IMR-90 (cell line): ENCODE results near the gene CEP128. TPM values are rescaled to one million over a fixed set of nuclear protein-coding genes. Genes with fewer than 3 reads are reported as not detected.

Source experiments
- ATAC-seq: fragments of 200-7000 bp; cut with Tn5 transposase; 2 replicates; pipeline ENCODE4 v1.9.1; 2020; ENCODE audit warnings: low read depth, mild to moderate bottlenecking, moderate library complexity
- BruUV-seq: library from RNA; stranded (reverse); fragments of 400-500 nt; replicated peaks from 2 replicates; lab custom pipeline; 2021; lab: Mats Ljungman, UMichigan
- CTCF ChIA-PET: fragments of 300-600 bp; formaldehyde crosslinking; extraction: SDS; loops from one replicate; lab custom pipeline; 2021; ENCODE audit warnings: antibody characterized with exemption; lab: Yijun Ruan, JAX
- POLR2A ChIA-PET: fragments of 300-600 bp; sonication (Branson Sonifier 250); formaldehyde crosslinking; loops from one replicate; lab custom pipeline; 2022; ENCODE audit warnings: antibody characterized with exemption; ENCODE audit not compliant: unreplicated experiment; lab: Charles Lee
- DNase-seq: peaks from one replicate; pipeline ENCODE4 v3.0.0; 2013
- H2AFZ ChIP-seq: replicated peaks from 2 replicates; pipeline ENCODE3; 2013; ENCODE audit warnings: low read length, mild to moderate bottlenecking; ENCODE audit not compliant: poor library complexity
- H2AK5ac ChIP-seq: 2 replicates; pipeline ENCODE4 v1.6.1; 2013; ENCODE audit warnings: low read depth, low read length, inconsistent platforms
- H2AK9ac ChIP-seq: replicated peaks from 2 replicates; pipeline ENCODE3; 2013; ENCODE audit warnings: mild to moderate bottlenecking, low read depth, low read length, moderate library complexity; ENCODE audit not compliant: poor library complexity
- H2BK120ac ChIP-seq: 2 replicates; pipeline ENCODE4 v1.6.1; 2013; ENCODE audit warnings: low read depth, low read length, inconsistent platforms
- H2BK15ac ChIP-seq: 3 replicates; pipeline ENCODE4 v1.6.1; 2013; ENCODE audit warnings: low read depth, low read length, inconsistent platforms
- H2BK20ac ChIP-seq: 2 replicates; pipeline ENCODE4 v1.6.1; 2013; ENCODE audit warnings: low read depth, mild to moderate bottlenecking, inconsistent platforms, low read length, moderate library complexity
- H2BK5ac ChIP-seq: 2 replicates; pipeline ENCODE4 v1.6.1; 2013; ENCODE audit warnings: mild to moderate bottlenecking, low read depth, low read length, inconsistent platforms; ENCODE audit not compliant: poor library complexity, severe bottlenecking
- H3K14ac ChIP-seq: replicated peaks from 2 replicates; pipeline ENCODE4 v1.6.1; 2013; ENCODE audit warnings: low read depth, low read length, inconsistent platforms
- H3K18ac ChIP-seq: 2 replicates; pipeline ENCODE4 v1.6.1; 2013; ENCODE audit warnings: low read depth, low read length, control low read depth
- H3K23ac ChIP-seq: 2 replicates; pipeline ENCODE4 v1.6.1; 2013; ENCODE audit warnings: low read depth, low read length, inconsistent platforms
- H3K27ac ChIP-seq: 2 replicates; pipeline ENCODE4 v1.5.1; 2013; ENCODE audit warnings: mild to moderate bottlenecking, control low read depth, low read length; ENCODE audit not compliant: insufficient read depth
- H3K27me3 ChIP-seq: 2 replicates; pipeline ENCODE4 v1.6.1; 2013; ENCODE audit warnings: low read length; ENCODE audit not compliant: control insufficient read depth, insufficient read depth
- H3K36me3 ChIP-seq: 2 replicates; pipeline ENCODE4 v1.6.1; 2013; ENCODE audit warnings: low read length, mixed read lengths; ENCODE audit not compliant: control insufficient read depth, insufficient read depth
- H3K4ac ChIP-seq: 2 replicates; pipeline ENCODE4 v1.6.1; 2013; ENCODE audit warnings: low read depth, low read length, inconsistent platforms
- H3K4me1 ChIP-seq: 2 replicates; pipeline ENCODE4 v1.6.1; 2013; ENCODE audit warnings: low read length, mixed read lengths; ENCODE audit not compliant: control insufficient read depth, insufficient read depth
- H3K4me2 ChIP-seq: 2 replicates; pipeline ENCODE4 v1.6.1; 2013; ENCODE audit warnings: low read depth, mild to moderate bottlenecking, control low read depth, low read length, moderate library complexity
- H3K4me3 ChIP-seq: 2 replicates; pipeline ENCODE4 v1.5.1; 2013; ENCODE audit warnings: low read depth, mild to moderate bottlenecking, control low read depth, low read length, moderate library complexity; ENCODE audit not compliant: insufficient read depth
- H3K56ac ChIP-seq: 2 replicates; pipeline ENCODE4 v1.6.1; 2013; ENCODE audit warnings: low read length, inconsistent platforms; ENCODE audit not compliant: insufficient read depth; ENCODE audit errors: extremely low read depth
- H3K79me1 ChIP-seq, 2 experiments: 2 replicates each; pipeline ENCODE4 v1.6.1; 2013; ENCODE audit warnings: low read length in 2 of 2, inconsistent platforms in 1 of 2, low read depth in 1 of 2
- H3K9ac ChIP-seq: 2 replicates; pipeline ENCODE4 v1.6.1; 2013; ENCODE audit warnings: low read depth, low read length, control low read depth
- H3K9me1 ChIP-seq: 2 replicates; pipeline ENCODE4 v1.6.1; 2013; ENCODE audit warnings: low read length, inconsistent platforms; ENCODE audit not compliant: insufficient read depth
- H3K9me3 ChIP-seq: 2 replicates; pipeline ENCODE4 v1.6.1; 2013; ENCODE audit warnings: low read length; ENCODE audit not compliant: control insufficient read depth, insufficient read depth
- H4K20me1 ChIP-seq: 2 replicates; pipeline ENCODE4 v1.6.1; 2013; ENCODE audit warnings: low read length, inconsistent platforms; ENCODE audit not compliant: insufficient read depth
- H4K5ac ChIP-seq: 2 replicates; pipeline ENCODE4 v1.6.1; 2013; ENCODE audit warnings: mild to moderate bottlenecking, low read depth, low read length, control low read depth
- H4K8ac ChIP-seq, 2 experiments: 2 replicates each; pipeline ENCODE4 v1.6.1; 2013; ENCODE audit warnings: low read depth in 2 of 2, low read length in 2 of 2, control low read depth in 1 of 2, inconsistent platforms in 1 of 2
- H4K91ac ChIP-seq: 2 replicates; pipeline ENCODE4 v1.6.1; 2013; ENCODE audit warnings: low read depth, low read length, inconsistent platforms; ENCODE audit not compliant: insufficient read depth
- BHLHE40 ChIP-seq: fragments of 150-350 bp; IDR thresholded peaks from 2 replicates; pipeline ENCODE4 v1.6.1; 2016; ENCODE audit warnings: mild to moderate bottlenecking, low read depth, low read length
- CEBPB ChIP-seq: IDR thresholded peaks from 2 replicates; pipeline ENCODE4 v1.6.1; 2012; ENCODE audit warnings: low read depth, low read length, improper control_type of control experiment
- CHD1 ChIP-seq: IDR thresholded peaks from 2 replicates; pipeline ENCODE4 v1.6.1; 2012; ENCODE audit warnings: low read depth, low read length, improper control_type of control experiment
- FOS ChIP-seq: fragments of 150-350 bp; IDR thresholded peaks from 2 replicates; pipeline ENCODE4 v1.6.1; 2016; ENCODE audit warnings: low read depth, low read length
- MAFK ChIP-seq: IDR thresholded peaks from 2 replicates; pipeline ENCODE4 v1.6.1; 2012; ENCODE audit warnings: low read depth, low read length, improper control_type of control experiment
- MAZ ChIP-seq: IDR thresholded peaks from 2 replicates; pipeline ENCODE4 v1.6.1; 2012; ENCODE audit warnings: low read depth, mild to moderate bottlenecking, low read length, improper control_type of control experiment, moderate library complexity, borderline replicate concordance
- MXI1 ChIP-seq: IDR thresholded peaks from 2 replicates; pipeline ENCODE4 v1.6.1; 2012; ENCODE audit warnings: low read depth, mild to moderate bottlenecking, low read length, moderate library complexity, borderline replicate concordance
- NFE2L2 ChIP-seq: fragments of 150-350 bp; IDR thresholded peaks from 2 replicates; pipeline ENCODE4 v1.6.1; 2016; ENCODE audit warnings: low read depth, mild to moderate bottlenecking, low read length
- POLR2A ChIP-seq: IDR thresholded peaks from 2 replicates; pipeline ENCODE4 v1.6.1; 2012; ENCODE audit warnings: mild to moderate bottlenecking, low read depth, low read length
- RAD21 ChIP-seq: IDR thresholded peaks from 2 replicates; pipeline ENCODE4 v1.6.1; 2012; ENCODE audit warnings: low read length, improper control_type of control experiment
- RFX5 ChIP-seq: IDR thresholded peaks from 2 replicates; pipeline ENCODE4 v1.8.0; 2012; ENCODE audit warnings: low read depth, mild to moderate bottlenecking, low read length, moderate library complexity
- SMC3 ChIP-seq: fragments of 150-350 bp; IDR thresholded peaks from 2 replicates; pipeline ENCODE4 v1.6.1; 2016; ENCODE audit warnings: low read depth, mild to moderate bottlenecking, antibody characterized with exemption, low read length, moderate library complexity
- WGBS, 2 experiments: methylation state at CpG; one replicate each; pipeline versions ENCODE4 v1.1.5 to v1.1.7; 2013; ENCODE audit warnings: missing lambda C conversion rate in 2 of 2; ENCODE audit not compliant: insufficient read length in 1 of 2; ENCODE audit errors: extremely low coverage in 2 of 2; 5-methylcytosine and 5-hydroxymethylcytosine counted together
- dilution Hi-C: fragments of 300-500 bp; cut with HindIII; formaldehyde crosslinking; loops from one replicate; pipeline ENCODE4 v1.14.3; 2018; ENCODE audit warnings: low sequenced_read_pairs; ENCODE audit not compliant: unreplicated experiment
- in situ Hi-C: fragments of 300-500 bp; cut with MboI; formaldehyde crosslinking; loops from 3 replicates; pipeline ENCODE4 v1.14.3; 2019; ENCODE audit warnings: low sequenced_read_pairs, inconsistent platforms, mixed read lengths
- intact Hi-C: fragments of 100-400 bp; cut with micrococcal nuclease; formaldehyde crosslinking; loops from 2 replicates; pipeline ENCODE4 v1.10.0; 2022
- polyA plus RNA-seq, 3 experiments: library from polyadenylated mRNA; depleted of rRNA; stranded (reverse); fragments of >200 nt; gene quantifications; 2 replicates each; pipeline ENCODE4 v1.2.3, GENCODE V29; 2012; ENCODE audit warnings: low replicate concordance in 1 of 3
- total RNA-seq: library from RNA; depleted of rRNA; stranded (reverse); fragments of >200 nt; gene quantifications from 2 replicates; pipeline ENCODE4 v1.2.3, GENCODE V29; 2012
- TF ChIP-seq, protein P1 (sequence below): fragments of 150-350 bp; IDR thresholded peaks from 2 replicates; pipeline ENCODE4 v1.6.1; 2016; ENCODE audit warnings: low read depth, mild to moderate bottlenecking, low read length, moderate library complexity, borderline replicate concordance
- TF ChIP-seq, protein P2 (sequence below): conservative IDR thresholded peaks from 2 replicates; pipeline ENCODE4 v1.5.1; 2012; ENCODE audit warnings: mild to moderate bottlenecking, low read depth, low read length, improper control_type of control experiment
- TF ChIP-seq, protein P3 (sequence below): fragments of 150-350 bp; IDR thresholded peaks from 2 replicates; pipeline ENCODE4 v1.6.1; 2017; ENCODE audit warnings: mild to moderate bottlenecking, antibody characterized with exemption, low read length, low read depth

CEP128 gene
- total and polyA plus RNA-seq, 2 of the 4 experiments (the other 2 are of a cell fraction): 1.9 to 5.7 TPM

DNA sequence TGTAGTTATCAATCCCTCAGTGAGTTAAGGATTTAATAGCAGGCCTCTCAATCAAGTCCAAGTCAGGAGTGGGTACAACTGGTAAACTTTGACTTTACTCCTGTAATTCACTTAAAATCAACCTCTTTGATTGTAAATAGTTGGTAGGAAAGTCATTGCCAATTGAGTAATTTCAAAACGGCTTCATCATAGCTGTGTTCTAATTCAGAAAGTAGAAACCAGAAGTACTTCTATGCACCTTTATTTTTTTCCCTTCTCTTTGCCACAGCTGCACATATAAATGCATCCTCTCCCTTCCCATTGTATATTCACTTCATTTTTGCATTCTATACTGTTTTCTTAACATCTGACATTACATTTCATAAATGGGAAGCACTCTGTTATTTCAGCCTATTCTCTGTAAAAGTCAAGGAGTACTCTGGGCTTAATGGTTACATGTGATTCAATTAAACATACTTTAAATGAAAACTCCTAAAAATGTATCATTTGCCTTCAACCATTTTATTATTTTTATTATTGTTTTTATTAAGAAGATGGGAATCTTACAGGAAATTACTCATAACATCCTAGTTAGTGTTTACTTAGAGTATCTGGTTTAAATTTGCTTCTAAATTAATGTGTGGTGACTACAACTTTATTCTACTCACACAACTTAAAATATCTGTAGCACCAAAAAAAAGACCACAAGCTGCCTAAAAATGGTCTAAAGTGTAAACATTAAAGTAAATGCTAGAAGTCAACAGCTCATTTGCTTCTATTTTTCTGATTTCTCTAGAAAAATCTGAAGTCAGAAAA, 171.2 kb downstream of the CEP128 start:
- H3K27me3 ChIP-seq: no peaks in the 10 kb centered on the region
- H2AK9ac ChIP-seq: no peak overlapping the region
- H3K4ac ChIP-seq: no peak overlapping the region
- no peak overlapping the region for H3K4me3 ChIP-seq
- DNase-seq (peak; percentile 34), ATAC-seq (peak; percentile 51)
- H2BK5ac ChIP-seq: no peak overlapping the region
- H2BK15ac ChIP-seq: no peak overlapping the region
- H4K5ac ChIP-seq: no peak overlapping the region; the same call in 1 of the 2 replicates
- H3K14ac ChIP-seq: no peak overlapping the region
- no peaks in the 10 kb centered on the region for H3K79me1 ChIP-seq
- H2AFZ ChIP-seq: no peak overlapping the region
- H3K27ac ChIP-seq: no peak overlapping the region
- no peaks in the 10 kb centered on the region for H3K9me1 ChIP-seq
- peak overlapping the region; percentile 35; the same call in 1 of the 2 replicates for H3K4me2 ChIP-seq
- no peak overlapping the region for H3K56ac ChIP-seq
- no TSS peak for BruUV-seq
- no peak overlapping the region for H2AK5ac ChIP-seq
- dilution Hi-C loops: no loop called here
- no CpG with 5 or more reads among the region's 1 CpG for WGBS, 2 experiments
- peak overlapping the region; percentile 27; the same call in 1 of the 2 replicates for H3K18ac ChIP-seq
- intact Hi-C loops: no loop called here
- no peaks in the 10 kb centered on the region for H3K4me1 ChIP-seq
- in situ Hi-C loops: no loop called here
- no peak overlapping the region for H3K23ac ChIP-seq
- POLR2A ChIA-PET: no interaction called here
- H3K9ac ChIP-seq: no peak overlapping the region
- H2BK20ac ChIP-seq: no peak overlapping the region
- CTCF ChIA-PET: interaction anchor here (0.6 kb wide), 1 partner anchor 10 kb away, joined by 5 read pairs; no protein-coding TSS in a partner anchor
- no peak overlapping the region for H2BK120ac ChIP-seq
- no peaks in the 10 kb centered on the region for H4K20me1 ChIP-seq
- H4K91ac ChIP-seq: no peak overlapping the region
- no peaks in the 10 kb centered on the region for H3K36me3 ChIP-seq
- no peak overlapping the region for H4K8ac ChIP-seq
- no peaks in the 10 kb centered on the region for H3K9me3 ChIP-seq
- no peak for TF ChIP-seq MAZ
- TF ChIP-seq, protein P1, sequence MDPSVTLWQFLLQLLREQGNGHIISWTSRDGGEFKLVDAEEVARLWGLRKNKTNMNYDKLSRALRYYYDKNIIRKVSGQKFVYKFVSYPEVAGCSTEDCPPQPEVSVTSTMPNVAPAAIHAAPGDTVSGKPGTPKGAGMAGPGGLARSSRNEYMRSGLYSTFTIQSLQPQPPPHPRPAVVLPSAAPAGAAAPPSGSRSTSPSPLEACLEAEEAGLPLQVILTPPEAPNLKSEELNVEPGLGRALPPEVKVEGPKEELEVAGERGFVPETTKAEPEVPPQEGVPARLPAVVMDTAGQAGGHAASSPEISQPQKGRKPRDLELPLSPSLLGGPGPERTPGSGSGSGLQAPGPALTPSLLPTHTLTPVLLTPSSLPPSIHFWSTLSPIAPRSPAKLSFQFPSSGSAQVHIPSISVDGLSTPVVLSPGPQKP: no peak
- no peak for TF ChIP-seq MXI1
- TF ChIP-seq BHLHE40: no peak
- TF ChIP-seq CEBPB: no peak
- no peak for TF ChIP-seq FOS
- TF ChIP-seq RFX5: no peak
- no peak for TF ChIP-seq MAFK
- TF ChIP-seq CHD1: no peak
- TF ChIP-seq, protein P2, sequence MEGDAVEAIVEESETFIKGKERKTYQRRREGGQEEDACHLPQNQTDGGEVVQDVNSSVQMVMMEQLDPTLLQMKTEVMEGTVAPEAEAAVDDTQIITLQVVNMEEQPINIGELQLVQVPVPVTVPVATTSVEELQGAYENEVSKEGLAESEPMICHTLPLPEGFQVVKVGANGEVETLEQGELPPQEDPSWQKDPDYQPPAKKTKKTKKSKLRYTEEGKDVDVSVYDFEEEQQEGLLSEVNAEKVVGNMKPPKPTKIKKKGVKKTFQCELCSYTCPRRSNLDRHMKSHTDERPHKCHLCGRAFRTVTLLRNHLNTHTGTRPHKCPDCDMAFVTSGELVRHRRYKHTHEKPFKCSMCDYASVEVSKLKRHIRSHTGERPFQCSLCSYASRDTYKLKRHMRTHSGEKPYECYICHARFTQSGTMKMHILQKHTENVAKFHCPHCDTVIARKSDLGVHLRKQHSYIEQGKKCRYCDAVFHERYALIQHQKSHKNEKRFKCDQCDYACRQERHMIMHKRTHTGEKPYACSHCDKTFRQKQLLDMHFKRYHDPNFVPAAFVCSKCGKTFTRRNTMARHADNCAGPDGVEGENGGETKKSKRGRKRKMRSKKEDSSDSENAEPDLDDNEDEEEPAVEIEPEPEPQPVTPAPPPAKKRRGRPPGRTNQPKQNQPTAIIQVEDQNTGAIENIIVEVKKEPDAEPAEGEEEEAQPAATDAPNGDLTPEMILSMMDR: no peak
- TF ChIP-seq, protein P3, sequence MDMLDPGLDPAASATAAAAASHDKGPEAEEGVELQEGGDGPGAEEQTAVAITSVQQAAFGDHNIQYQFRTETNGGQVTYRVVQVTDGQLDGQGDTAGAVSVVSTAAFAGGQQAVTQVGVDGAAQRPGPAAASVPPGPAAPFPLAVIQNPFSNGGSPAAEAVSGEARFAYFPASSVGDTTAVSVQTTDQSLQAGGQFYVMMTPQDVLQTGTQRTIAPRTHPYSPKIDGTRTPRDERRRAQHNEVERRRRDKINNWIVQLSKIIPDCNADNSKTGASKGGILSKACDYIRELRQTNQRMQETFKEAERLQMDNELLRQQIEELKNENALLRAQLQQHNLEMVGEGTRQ: no peak
- no peak for TF ChIP-seq SMC3
- no peak for TF ChIP-seq POLR2A
- TF ChIP-seq NFE2L2: no peak
- no peak for TF ChIP-seq RAD21
